HG03060 (cell line): Measurements from ENCODE around the gene FES.
"Not testable (repeated sequence)": the region's sequence is repeated elsewhere in the genome, so short reads cannot be mapped to it uniquely, and the experiment has no call there.

Experiments
- ATAC-seq: cut with Tn5 transposase; IDR thresholded peaks from one replicate; pipeline ENCODE4 v1.9.1; 2021; ENCODE audit warnings: low read depth, moderate number of reproducible peaks; ENCODE audit not compliant: unreplicated experiment

FES gene

DNA sequence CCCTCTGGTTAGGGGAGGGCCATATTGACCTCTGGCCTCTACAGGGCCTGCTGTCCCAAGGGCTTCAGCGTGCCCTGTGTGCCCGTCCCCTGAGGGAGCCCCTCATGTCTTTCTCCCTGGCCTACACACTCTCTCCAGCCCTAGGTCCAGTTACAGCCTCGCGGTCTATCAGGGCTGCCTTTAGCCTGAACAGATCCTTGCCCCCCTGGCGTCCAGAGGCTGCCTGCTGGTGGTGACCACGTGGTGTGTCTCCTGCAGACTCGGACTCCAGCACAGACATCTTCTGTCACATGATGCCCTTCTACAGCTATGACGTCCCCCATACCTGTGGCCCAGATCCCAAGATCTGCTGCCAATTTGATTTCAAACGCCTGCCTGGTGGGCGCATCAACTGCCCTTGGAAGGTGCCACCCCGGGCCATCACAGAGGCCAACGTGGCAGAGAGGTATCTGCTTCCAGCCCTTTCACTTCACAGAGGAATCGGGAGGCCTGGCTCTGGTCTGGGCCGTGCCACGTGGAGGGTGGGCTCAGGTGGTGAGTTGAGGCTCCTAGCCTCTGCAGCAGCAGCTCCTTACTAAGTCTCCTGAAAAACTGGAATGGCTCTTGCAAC, 22.9 kb downstream of the FES start:
- no peak for ATAC-seq

DNA sequence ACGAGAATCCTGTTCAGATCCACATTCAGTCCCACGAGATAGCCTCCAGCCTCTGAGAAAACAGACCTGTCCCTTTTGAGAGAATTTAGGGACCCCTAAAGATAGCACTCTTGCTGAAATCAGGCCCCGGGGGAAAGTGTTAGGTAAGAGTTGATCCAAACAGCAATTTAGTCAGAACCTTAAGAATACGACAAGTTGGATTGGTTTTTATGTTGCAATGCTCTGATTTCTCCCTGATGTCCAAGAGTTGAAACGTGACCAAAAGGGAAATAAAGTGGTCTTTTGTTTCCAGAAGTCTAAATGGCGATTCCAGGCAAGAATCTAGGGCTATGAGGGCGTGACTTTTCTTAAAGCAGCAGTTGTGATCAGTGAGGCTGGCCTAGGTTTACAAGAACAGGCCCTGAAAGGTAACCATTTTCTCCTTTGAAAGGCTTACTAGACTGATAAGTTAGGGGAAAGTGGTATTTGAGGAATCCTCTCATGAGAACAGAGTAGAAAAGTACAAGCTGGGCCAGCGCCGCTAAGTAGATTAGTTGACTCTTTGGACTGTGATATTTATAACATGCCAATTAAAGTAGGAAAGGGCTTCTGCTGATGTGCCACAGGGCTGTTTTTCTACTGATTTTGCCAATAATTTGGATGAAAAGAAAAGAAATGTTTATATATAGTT, 23.7 kb downstream of the FES start:
- no peak for ATAC-seq

DNA sequence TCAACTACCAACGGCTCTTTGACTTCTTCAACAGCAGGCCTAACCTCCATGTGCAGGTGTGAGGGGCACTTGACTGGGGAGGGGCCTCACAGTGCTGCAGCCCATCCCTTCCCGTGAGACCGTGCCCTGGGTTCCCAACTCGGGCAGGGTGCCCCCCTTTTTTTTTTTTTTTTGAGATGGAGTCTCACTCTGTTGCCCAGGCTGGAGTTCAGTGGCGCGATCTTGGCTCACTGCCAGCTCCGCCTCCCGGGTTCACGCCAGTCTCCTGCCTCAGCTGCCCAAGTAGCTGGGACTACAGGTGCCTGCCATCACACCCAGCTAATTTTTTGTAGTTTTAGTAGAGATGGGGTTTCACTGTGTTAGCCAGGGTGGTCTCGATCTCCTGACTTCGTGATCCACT, 25.1 kb downstream of the FES start:
- ATAC-seq: not testable (repeated sequence)

DNA sequence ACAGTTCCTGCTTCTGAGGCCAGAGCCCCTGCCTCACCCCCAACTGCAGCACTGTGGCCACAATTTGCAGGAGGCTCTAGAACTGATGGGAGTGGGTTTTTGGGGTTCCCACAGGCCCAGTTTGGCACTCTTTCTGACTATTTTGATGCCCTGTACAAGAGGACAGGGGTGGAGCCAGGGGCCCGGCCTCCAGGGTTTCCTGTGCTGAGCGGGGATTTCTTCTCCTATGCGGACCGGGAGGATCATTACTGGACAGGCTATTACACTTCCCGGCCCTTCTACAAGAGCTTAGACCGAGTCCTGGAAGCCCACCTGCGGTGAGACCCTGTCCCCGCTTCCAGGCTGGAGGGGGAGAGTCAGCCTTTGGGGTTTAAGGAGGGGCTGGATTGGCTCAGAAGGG, 25.7 kb downstream of the FES start:
- no peak for ATAC-seq

DNA sequence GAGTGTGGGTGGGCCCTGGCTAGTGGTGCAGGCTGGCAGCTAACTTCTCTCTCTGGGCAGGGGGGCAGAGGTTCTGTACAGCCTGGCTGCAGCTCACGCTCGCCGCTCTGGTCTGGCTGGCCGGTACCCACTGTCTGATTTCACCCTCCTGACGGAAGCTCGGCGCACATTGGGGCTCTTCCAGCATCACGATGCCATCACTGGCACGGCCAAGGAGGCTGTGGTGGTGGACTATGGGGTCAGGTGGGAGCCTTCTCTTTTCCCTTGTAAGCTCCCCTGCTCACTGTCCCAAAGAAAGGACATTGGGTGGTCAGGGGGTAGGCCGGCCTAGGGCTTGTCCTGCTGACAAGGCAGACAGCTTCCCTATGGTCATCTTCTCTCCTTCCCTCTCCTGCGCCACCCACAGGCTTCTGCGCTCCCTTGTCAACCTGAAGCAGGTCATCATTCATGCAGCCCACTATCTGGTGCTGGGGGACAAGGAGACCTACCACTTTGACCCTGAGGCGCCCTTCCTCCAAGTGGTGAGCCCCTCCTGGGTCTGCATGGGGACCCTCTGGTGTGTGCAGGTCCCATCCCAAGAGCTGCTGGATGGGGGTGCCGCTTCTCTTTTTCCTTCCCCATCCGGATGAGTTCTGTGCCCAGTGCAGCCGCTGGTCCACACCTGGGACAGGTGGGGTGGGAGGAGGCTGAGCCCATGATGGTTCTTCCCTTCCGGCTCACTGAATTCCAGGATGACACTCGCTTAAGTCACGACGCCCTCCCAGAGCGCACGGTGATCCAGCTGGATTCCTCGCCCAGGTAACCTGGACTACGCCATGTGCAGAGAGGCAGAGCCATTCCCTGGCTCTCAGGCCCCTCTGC, 26.4 kb downstream of the FES start:
- no peak for ATAC-seq

DNA sequence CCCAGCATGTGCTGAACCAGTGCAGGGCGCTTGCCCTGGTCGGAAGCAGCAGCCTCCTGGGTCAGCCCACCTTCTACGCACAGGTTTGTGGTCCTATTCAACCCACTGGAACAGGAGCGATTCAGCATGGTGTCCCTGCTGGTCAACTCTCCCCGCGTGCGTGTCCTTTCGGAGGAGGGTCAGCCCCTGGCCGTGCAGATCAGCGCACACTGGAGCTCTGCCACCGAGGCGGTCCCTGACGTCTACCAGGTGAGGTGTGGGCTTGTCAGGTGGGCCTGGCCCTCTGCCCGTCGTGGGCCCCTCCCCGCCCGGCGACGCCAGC, 27.0 kb downstream of the FES start:
- ATAC-seq: no peak

DNA sequence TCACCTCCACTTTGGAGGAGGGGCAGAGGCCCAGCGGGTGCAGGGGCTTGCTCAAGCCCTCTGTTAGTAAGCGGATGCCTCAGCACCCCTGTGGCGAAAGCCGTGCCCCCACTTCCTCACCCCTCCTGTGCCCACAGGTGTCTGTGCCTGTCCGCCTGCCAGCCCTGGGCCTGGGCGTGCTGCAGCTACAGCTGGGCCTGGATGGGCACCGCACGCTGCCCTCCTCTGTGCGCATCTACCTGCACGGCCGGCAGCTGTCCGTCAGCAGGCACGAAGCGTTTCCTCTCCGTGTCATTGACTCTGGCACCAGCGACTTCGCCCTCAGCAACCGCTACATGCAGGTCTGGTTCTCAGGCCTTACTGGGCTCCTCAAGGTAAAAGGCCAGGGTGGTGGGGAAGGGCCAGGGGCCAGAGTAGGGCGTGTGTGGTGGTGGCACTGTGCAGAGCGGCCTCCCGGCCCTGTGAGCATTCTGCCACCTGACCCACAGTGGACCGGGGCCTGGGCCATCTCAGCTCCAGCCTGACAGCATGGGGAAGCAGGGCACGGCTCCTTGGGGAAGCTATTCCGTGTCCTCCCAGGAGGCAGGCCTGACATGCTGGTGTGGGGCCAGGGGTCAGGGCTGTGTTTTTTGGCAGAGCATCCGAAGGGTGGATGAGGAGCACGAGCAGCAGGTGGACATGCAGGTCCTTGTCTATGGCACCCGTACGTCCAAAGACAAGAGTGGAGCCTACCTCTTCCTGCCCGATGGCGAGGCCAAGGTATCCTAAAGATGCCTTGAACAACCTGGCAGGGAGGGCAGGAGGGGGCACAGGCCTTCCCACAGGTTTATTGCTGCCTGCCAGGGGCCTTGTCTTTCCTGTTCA, 27.8 kb downstream of the FES start:
- ATAC-seq: no peak

DNA sequence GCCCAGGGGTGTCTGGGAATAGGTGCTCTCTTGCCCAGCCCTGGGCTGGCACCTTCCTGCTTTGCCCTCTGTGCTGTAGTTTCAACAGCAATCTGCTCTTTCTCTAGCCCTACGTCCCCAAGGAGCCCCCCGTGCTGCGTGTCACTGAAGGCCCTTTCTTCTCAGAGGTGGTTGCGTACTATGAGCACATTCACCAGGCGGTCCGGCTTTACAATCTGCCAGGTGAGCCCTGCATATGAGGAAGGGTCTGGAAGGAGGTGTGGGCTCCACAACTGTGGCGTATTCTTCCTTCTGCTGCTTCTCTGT, 28.4 kb downstream of the FES start:
- ATAC-seq: no peak

DNA sequence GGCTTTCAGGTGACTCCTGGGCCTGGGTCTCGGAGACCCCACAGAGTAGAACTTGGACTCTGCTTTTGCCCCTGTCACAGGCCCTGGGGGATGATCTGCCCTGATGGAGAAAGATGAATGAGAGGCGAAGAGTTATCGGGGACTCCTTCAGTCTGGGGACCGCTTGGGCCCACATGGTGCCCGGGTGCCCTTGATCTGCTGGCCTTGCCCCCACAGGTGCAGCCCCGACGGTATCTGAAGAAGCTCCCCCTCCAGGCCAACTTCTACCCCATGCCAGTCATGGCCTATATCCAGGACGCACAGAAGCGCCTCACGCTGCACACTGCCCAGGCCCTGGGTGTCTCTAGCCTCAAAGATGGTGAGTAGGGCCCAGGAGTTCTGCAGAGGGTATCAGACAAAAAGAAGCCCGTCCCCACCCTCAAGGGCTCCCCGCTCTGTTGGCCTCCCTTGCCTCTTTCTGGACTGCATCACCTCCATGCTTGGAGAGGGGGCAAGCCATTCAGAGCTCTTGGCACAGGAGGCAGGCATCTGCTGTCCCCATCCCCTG, 29.2 kb downstream of the FES start:
- no peak for ATAC-seq

DNA sequence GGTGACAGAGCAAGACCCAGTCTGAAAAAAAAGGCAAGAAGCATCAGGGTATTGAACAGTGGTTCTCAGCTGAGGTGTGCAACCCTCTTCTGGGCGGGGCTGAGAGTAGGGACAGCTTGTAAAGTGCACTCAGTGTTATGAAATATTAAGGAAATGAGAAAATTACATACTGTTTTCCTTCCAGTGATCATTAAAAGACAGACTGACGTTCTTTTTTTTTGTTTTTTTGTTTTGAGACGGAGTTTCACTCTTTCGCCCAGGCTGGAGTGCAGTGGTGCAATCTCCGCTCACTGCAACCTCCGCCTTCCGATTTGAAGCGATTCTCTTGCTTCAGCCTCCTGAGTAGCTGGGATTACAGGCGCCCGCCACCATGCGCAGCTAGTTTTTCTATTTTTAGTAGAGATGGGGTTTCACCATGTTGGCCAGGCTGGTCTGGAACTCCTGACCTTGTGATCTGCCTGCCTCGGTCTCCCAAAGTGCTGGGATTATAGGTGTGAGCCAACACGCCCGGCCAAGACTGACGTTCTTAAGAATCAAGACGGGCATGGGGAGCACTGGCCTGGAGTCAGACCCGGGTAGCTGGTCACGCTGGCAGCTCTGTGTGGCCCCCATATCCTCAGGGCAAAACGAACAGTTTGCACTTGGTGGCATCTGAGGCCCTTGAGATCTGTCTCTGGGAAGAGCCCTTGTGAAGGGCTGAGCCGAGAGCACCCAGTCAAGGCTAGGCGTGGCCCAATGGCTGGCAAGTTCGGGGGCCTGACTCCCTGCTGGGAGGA, 30.2 kb downstream of the FES start:
- no peak for ATAC-seq

DNA sequence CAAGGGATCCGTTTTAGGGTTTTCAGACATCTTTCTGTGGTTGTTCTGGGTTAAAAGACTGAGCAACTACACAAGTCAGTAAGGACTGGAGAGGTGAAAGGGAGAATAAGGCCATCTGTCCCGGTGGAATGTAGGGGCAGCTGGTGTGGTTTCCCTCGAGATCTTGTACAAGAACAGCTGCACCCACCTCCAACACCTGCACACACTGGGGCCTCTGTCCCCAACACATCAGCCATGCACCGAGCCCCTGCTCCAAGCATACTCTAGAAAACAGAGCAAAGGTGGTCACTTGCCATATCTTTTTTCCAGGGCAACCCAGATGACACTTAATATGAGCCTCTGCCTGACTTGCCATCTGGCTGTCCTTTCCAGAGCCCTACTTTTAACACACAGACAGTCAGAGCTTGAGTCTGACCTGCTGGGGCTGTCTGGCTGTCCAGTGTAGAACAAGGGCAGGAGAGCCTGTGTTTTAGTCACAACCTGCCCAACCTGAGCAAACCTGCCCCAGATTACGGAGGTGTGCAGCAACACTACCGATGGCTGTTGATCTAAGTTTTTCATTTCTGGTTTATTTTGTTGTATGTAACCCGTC, 31.0 kb downstream of the FES start:
- no peak for ATAC-seq

DNA sequence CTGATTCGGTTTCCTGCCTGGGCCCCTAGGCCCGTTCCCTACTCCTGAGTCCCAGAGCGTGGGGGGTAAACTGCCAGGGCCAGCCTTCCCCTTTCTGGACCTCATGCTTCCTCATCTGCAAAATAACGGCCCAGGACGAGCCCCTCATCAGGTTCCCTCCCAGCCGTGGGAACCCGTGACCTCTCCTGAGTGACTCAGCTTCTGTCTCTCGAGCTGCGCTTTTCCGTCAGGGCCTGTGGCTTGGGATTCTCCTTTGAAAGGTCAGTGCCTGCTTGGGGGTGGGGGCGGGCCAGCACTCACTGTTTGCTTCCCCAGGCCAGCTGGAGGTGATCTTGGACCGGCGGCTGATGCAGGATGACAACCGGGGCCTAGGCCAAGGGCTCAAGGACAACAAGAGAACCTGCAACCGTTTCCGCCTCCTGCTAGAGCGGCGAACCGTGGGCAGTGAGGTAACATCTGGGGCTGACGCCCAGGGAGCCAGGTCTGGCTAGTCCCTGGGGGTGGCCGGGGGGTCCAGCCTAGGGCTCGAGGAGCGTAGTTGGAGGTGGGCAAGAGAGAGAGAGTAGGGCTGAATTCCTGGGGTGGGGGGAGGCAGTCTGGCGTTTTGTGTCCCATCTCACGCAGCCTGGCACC, 31.6 kb downstream of the FES start:
- ATAC-seq: no peak

DNA sequence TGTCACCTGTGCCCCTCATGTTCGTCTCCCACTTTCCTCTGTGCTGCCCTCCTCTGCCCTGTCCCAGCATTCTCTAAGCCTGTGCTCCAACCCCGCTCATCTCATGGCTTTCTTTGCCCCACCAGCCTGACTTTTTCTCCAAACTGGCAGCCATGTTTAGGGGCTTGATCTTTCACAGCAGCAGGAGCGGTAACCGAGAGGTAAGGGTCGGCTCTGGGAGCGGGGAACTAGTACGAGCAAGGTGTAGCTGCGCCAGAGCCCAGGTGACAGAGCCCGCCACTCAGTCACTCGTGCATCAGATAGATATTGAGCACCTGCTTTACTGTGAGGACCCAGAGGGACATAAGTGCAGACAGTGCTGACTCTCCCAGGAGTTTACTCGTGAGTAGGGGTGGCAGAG, 32.2 kb downstream of the FES start:
- ATAC-seq: no peak

DNA sequence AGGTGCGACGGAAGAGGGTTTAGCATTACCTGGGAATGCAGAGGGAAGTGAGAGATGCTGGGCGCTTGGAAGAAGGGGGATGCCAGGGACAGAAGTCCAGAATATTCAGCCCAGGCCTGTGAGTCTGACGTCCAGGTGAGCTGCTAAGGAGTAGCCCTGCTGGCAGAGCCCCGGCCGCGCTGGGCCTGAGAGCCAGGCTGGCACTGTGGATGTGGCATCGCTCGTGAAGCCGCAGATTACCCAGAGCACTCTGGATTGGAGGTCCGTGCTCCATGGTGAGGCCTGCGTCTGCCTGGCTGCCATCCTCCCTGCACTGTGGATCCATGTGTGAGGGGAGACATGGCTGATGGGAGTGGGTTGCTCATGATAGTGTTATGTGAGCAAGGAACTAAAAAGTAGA, 33.3 kb downstream of the FES start:
- ATAC-seq: no peak

DNA sequence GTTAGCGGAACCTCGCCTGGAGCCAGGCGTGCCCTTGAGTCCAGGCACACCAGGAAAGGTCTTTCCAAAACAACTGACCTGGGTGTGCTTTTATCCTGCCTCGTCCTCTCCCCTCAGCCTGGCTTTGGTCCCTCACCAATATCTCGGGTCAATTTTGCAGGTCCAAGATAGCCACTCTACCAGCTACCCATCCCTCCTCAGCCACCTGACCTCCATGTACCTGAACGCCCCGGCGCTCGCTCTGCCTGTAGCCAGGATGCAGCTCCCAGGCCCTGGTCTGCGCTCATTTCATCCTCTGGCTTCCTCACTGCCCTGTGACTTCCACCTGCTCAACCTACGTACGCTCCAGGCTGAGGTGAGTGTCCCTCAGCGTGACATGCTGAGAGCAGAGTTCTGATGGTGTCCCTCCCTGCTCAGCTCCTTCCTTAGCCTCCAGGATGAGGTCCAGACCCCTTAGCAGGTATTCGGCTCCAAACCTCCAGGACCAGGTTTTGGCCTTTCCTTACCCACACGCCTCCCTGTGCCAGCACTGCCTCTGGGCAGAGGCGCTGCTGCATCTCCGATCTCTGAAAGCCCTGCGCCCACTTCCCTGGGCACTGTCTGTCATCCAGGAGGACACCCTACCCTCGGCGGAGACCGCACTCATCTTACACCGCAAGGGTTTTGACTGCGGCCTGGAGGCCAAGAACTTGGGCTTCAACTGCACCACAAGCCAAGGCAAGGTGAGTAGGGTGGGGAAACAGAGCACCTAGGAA, 33.9 kb downstream of the FES start:
- ATAC-seq: no peak

DNA sequence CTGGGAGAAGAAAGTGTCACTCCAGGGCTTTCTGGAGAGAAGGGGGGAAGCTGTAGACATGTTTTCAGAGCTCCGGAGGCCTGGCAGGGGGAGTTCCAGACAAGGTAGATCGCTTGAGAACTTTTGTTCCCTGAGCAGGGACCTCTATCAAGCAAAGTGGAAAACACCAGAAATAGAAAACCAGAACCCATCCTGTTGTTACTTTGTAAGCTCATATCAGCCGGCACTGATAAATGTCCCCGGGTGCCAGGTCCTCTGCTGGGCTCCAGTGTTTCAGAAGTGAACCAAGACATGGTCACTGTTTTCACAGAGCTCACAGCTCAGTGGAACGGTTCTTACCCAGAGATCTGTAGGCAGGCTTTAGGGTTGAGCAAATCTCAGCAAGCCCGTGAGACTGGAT, 34.5 kb downstream of the FES start:
- no peak for ATAC-seq

DNA sequence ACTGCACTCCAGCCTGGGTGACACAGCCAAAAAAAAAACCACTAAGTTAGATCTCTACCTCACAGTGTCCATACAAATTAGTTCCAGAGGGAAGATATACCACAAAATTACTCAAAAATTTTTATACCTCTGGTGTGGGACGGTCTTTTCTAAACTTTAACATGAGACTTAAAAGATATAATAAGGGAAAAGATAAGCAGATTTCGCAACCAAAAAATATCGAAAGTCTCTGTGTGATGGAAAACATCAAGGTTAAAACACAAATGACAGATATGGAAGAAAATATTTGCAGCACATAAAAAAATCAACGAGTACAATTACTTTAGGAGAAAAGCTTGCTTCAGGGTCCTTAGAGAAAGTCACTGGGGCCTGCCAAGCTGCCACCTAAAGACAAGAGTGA, 37.6 kb downstream of the FES start:
- no peak for ATAC-seq

DNA sequence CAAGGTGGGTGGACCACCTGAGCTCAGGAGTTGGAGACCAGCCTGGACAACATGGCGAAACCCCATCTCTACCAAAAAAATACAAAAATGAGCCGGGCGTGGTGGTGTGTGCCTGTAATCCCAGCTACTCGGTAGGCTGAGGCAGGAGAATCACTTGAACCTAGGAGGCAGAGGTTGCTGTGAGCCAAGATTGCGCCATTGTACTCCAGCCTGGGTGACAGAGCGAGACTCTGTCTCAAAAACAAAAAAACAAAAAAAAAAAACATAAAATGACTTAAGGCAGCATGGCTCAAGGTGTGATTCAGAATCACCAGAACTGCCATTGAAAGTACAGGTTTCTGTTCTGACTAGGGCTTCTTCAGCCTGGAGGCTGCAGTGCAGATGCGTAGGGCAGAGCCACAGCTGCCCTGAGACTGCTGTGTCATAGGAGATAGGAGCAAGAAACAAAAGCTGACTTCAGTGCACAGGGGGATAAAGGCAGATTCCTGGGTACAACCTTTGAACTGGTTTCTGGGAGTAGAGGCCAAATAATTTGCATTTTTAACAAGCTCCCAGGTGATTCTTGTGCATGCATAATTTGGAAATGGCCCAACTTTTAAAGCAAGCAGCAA, 38.5 kb downstream of the FES start:
- peak; percentile 76 for ATAC-seq
